ENCODE data around the gene ACAN.

ACAN gene

GRCh38 chr15:88881775-88882174, 78.5 kb downstream of the ACAN start:
- H3K4me1 ChIP-seq (ENCODE audit: control extremely low read depth in 1 of 4, control insufficient read depth in 4 of 4, insufficient read depth in 4 of 4, low read length in 3 of 4), result no peaks in the 10 kb centered on the region
- ChIA-PET CTCF (interaction anchor here (3.2 kb wide), 1 partner anchor 10 kb away, joined by 13 read pairs; no protein-coding TSS in a partner anchor), POLR2A (no interaction called here)
- no peak for DNase-seq
- H3K9me3 ChIP-seq (ENCODE audit: control extremely low read depth in 1 of 5, control insufficient read depth in 4 of 5, insufficient read depth in 2 of 5, low read depth in 1 of 5, low read length in 4 of 5), result no peaks in the 10 kb centered on the region
- no peaks in the 10 kb centered on the region for H3K27me3 ChIP-seq (replicated peaks in 2 of 5; ENCODE audit: control insufficient read depth in 4 of 5, insufficient read depth in 5 of 5, low read length in 4 of 5)
- H3K27ac ChIP-seq (ENCODE audit: insufficient read depth in 1 of 2, low read depth in 1 of 2, low read length in 2 of 2, poor library complexity in 1 of 2, severe bottlenecking in 2 of 2), result no peak overlapping the region
- no peak overlapping the region for H3K4me3 ChIP-seq (ENCODE audit: control insufficient read depth in 1 of 7, extremely low read depth in 1 of 7, insufficient read depth in 4 of 7, low read depth in 2 of 7, low read length in 6 of 7)
- 87% methylated on average over 3 of the region's 3 CpGs for WGBS (ENCODE audit: insufficient coverage)
- H3K36me3 ChIP-seq (ENCODE audit: control insufficient read depth in 4 of 4, insufficient read depth in 4 of 4, low read length in 3 of 4), result peaks cover 0 to 2% (median under 1%) of the 10 kb centered on the region in 4 experiments

- ChIA-PET CTCF (interaction anchor here (0.8 to 3.2 kb wide), 4 partner anchors 8 to 13 kb away, joined by 3 to 13 read pairs (median 5); no protein-coding TSS in a partner anchor), POLR2A (no interaction called here)
- Histone ChIP-seq H3K27me3 (replicated peaks in 2 of 5; ENCODE audit: control insufficient read depth in 4 of 5, insufficient read depth in 5 of 5, low read length in 4 of 5) (no peaks in the 10 kb centered on the region), H3K4me3 (ENCODE audit: control insufficient read depth in 1 of 7, extremely low read depth in 1 of 7, insufficient read depth in 4 of 7, low read depth in 2 of 7, low read length in 6 of 7) (no peak overlapping the region), H3K27ac (ENCODE audit: insufficient read depth in 1 of 2, low read depth in 1 of 2, low read length in 2 of 2, poor library complexity in 1 of 2, severe bottlenecking in 2 of 2) (no peak overlapping the region), H3K36me3 (ENCODE audit: control insufficient read depth in 4 of 4, insufficient read depth in 4 of 4, low read length in 3 of 4) (peaks cover 0 to 2% (median under 1%) of the 10 kb centered on the region in 4 experiments), H3K9me3 (ENCODE audit: control extremely low read depth in 1 of 5, control insufficient read depth in 4 of 5, insufficient read depth in 2 of 5, low read depth in 1 of 5, low read length in 4 of 5) (no peaks in the 10 kb centered on the region), H3K4me1 (ENCODE audit: control extremely low read depth in 1 of 4, control insufficient read depth in 4 of 4, insufficient read depth in 4 of 4, low read length in 3 of 4) (no peaks in the 10 kb centered on the region)
- WGBS (ENCODE audit: insufficient coverage), result 96% methylated on average over 2 of the region's 4 CpGs
- no peak for DNase-seq
Measured at GRCh38 chr15:88882785-88883184, 79.5 kb downstream of the ACAN start.

GRCh38 chr15:88887068-88887580, 83.9 kb downstream of the ACAN start:
- Histone ChIP-seq H3K9me3 (ENCODE audit: control extremely low read depth in 1 of 5, control insufficient read depth in 4 of 5, insufficient read depth in 2 of 5, low read depth in 1 of 5, low read length in 4 of 5) (no peaks in the 10 kb centered on the region), H3K36me3 (ENCODE audit: control insufficient read depth in 4 of 4, insufficient read depth in 4 of 4, low read length in 3 of 4) (peaks cover 0 to 2% (median 0%) of the 10 kb centered on the region in 4 experiments), H3K27ac (ENCODE audit: insufficient read depth in 1 of 2, low read depth in 1 of 2, low read length in 2 of 2, poor library complexity in 1 of 2, severe bottlenecking in 2 of 2) (no peak overlapping the region), H3K27me3 (replicated peaks in 2 of 5; ENCODE audit: control insufficient read depth in 4 of 5, insufficient read depth in 5 of 5, low read length in 4 of 5) (no peaks in the 10 kb centered on the region), H3K4me3 (ENCODE audit: control insufficient read depth in 1 of 7, extremely low read depth in 1 of 7, insufficient read depth in 4 of 7, low read depth in 2 of 7, low read length in 6 of 7) (no peak overlapping the region), H3K4me1 (ENCODE audit: control extremely low read depth in 1 of 4, control insufficient read depth in 4 of 4, insufficient read depth in 4 of 4, low read length in 3 of 4) (no peaks in the 10 kb centered on the region)
- POLR2A ChIA-PET, result no interaction called here
- no peak for DNase-seq
- CTCF ChIA-PET, result interaction anchor here (0.7 kb wide), 1 partner anchor 8 kb away, joined by 3 read pairs; no protein-coding TSS in a partner anchor
- WGBS (ENCODE audit: insufficient coverage), result 97% methylated on average over 18 of the region's 18 CpGs

GRCh38 chr15:88888719-88889118, 85.5 kb downstream of the ACAN start:
- CTCF ChIA-PET, result interaction anchor here (0.9 kb wide), 1 partner anchor 15 kb away, joined by 5 read pairs; no protein-coding TSS in a partner anchor

GRCh38 chr15:88890495-88890894, 87.3 kb downstream of the ACAN start:
- POLR2A ChIA-PET, result no interaction called here

More at GRCh38 chr15:88888719-88889118, 85.5 kb downstream of the ACAN start:
- POLR2A ChIA-PET, result no interaction called here
- Histone ChIP-seq H3K9me3 (ENCODE audit: control extremely low read depth in 1 of 5, control insufficient read depth in 4 of 5, insufficient read depth in 2 of 5, low read depth in 1 of 5, low read length in 4 of 5) (no peaks in the 10 kb centered on the region), H3K27ac (ENCODE audit: insufficient read depth in 1 of 2, low read depth in 1 of 2, low read length in 2 of 2, poor library complexity in 1 of 2, severe bottlenecking in 2 of 2) (no peak overlapping the region), H3K4me1 (ENCODE audit: control extremely low read depth in 1 of 4, control insufficient read depth in 4 of 4, insufficient read depth in 4 of 4, low read length in 3 of 4) (no peaks in the 10 kb centered on the region), H3K4me3 (ENCODE audit: control insufficient read depth in 1 of 7, extremely low read depth in 1 of 7, insufficient read depth in 4 of 7, low read depth in 2 of 7, low read length in 6 of 7) (no peak overlapping the region), H3K36me3 (ENCODE audit: control insufficient read depth in 4 of 4, insufficient read depth in 4 of 4, low read length in 3 of 4) (peaks cover 0 to 2% (median 0%) of the 10 kb centered on the region in 4 experiments), H3K27me3 (replicated peaks in 2 of 5; ENCODE audit: control insufficient read depth in 4 of 5, insufficient read depth in 5 of 5, low read length in 4 of 5) (no peaks in the 10 kb centered on the region)
- no peak for DNase-seq
- WGBS (ENCODE audit: insufficient coverage), result 100% methylated on average over 2 of the region's 5 CpGs

GRCh38 chr15:88891540-88892254, 88.5 kb downstream of the ACAN start:
- Histone ChIP-seq H3K4me3 (ENCODE audit: control insufficient read depth in 1 of 7, extremely low read depth in 1 of 7, insufficient read depth in 4 of 7, low read depth in 2 of 7, low read length in 6 of 7) (no peak overlapping the region), H3K27ac (ENCODE audit: insufficient read depth in 1 of 2, low read depth in 1 of 2, low read length in 2 of 2, poor library complexity in 1 of 2, severe bottlenecking in 2 of 2) (no peak overlapping the region), H3K4me1 (ENCODE audit: control extremely low read depth in 1 of 4, control insufficient read depth in 4 of 4, insufficient read depth in 4 of 4, low read length in 3 of 4) (peaks cover 0 to 22% (median 15%) of the 10 kb centered on the region in 4 experiments), H3K9me3 (ENCODE audit: control extremely low read depth in 1 of 5, control insufficient read depth in 4 of 5, insufficient read depth in 2 of 5, low read depth in 1 of 5, low read length in 4 of 5) (no peaks in the 10 kb centered on the region), H3K27me3 (replicated peaks in 2 of 5; ENCODE audit: control insufficient read depth in 4 of 5, insufficient read depth in 5 of 5, low read length in 4 of 5) (peaks cover 2 to 19% (median 8%) of the 10 kb centered on the region in 5 experiments), H3K36me3 (ENCODE audit: control insufficient read depth in 4 of 4, insufficient read depth in 4 of 4, low read length in 3 of 4) (no peaks in the 10 kb centered on the region)
- 88% methylated on average over 6 of the region's 7 CpGs for WGBS (ENCODE audit: insufficient coverage)
- no peak for DNase-seq
- ChIA-PET POLR2A (no interaction called here), CTCF (interaction anchor here (0.7 to 2.6 kb wide), 8 partner anchors 10 to 287 kb away, joined by 3 to 15 read pairs (median 4); no protein-coding TSS in a partner anchor)

More at GRCh38 chr15:88890495-88890894, 87.3 kb downstream of the ACAN start:
- H3K9me3 ChIP-seq (ENCODE audit: control extremely low read depth in 1 of 5, control insufficient read depth in 4 of 5, insufficient read depth in 2 of 5, low read depth in 1 of 5, low read length in 4 of 5), result no peaks in the 10 kb centered on the region
- WGBS (ENCODE audit: insufficient coverage), result 98% methylated on average over 4 of the region's 4 CpGs
- H3K27ac ChIP-seq (ENCODE audit: insufficient read depth in 1 of 2, low read depth in 1 of 2, low read length in 2 of 2, poor library complexity in 1 of 2, severe bottlenecking in 2 of 2), result no peak overlapping the region
- no peak for DNase-seq
- no peak overlapping the region for H3K4me3 ChIP-seq (ENCODE audit: control insufficient read depth in 1 of 7, extremely low read depth in 1 of 7, insufficient read depth in 4 of 7, low read depth in 2 of 7, low read length in 6 of 7)
- CTCF ChIA-PET, result interaction anchor here (0.7 to 2.5 kb wide), 5 partner anchors 11 to 168 kb away, joined by 3 to 15 read pairs (median 4); no protein-coding TSS in a partner anchor
- no peaks in the 10 kb centered on the region for H3K36me3 ChIP-seq (ENCODE audit: control insufficient read depth in 4 of 4, insufficient read depth in 4 of 4, low read length in 3 of 4)
- H3K27me3 ChIP-seq (replicated peaks in 2 of 5; ENCODE audit: control insufficient read depth in 4 of 5, insufficient read depth in 5 of 5, low read length in 4 of 5), result peaks cover 2 to 16% (median 6%) of the 10 kb centered on the region in 5 experiments
- peaks cover 0 to 16% (median 12%) of the 10 kb centered on the region in 4 experiments for H3K4me1 ChIP-seq (ENCODE audit: control extremely low read depth in 1 of 4, control insufficient read depth in 4 of 4, insufficient read depth in 4 of 4, low read length in 3 of 4)

- peaks cover 0 to 35% (median 28%) of the 10 kb centered on the region in 4 experiments for H3K4me1 ChIP-seq (ENCODE audit: control extremely low read depth in 1 of 4, control insufficient read depth in 4 of 4, insufficient read depth in 4 of 4, low read length in 3 of 4)
- peak; percentile 49 to 66 (median 65) for DNase-seq
- no peaks in the 10 kb centered on the region for H3K9me3 ChIP-seq (ENCODE audit: control extremely low read depth in 1 of 5, control insufficient read depth in 4 of 5, insufficient read depth in 2 of 5, low read depth in 1 of 5, low read length in 4 of 5)
- H3K27me3 ChIP-seq (replicated peaks in 2 of 5; ENCODE audit: control insufficient read depth in 4 of 5, insufficient read depth in 5 of 5, low read length in 4 of 5), result peaks cover 2 to 19% (median 8%) of the 10 kb centered on the region in 5 experiments
- WGBS (ENCODE audit: insufficient coverage), result under 1% methylated on average over 22 of the region's 23 CpGs
- no peak overlapping the region for H3K27ac ChIP-seq (ENCODE audit: insufficient read depth in 1 of 2, low read depth in 1 of 2, low read length in 2 of 2, poor library complexity in 1 of 2, severe bottlenecking in 2 of 2)
- CTCF ChIA-PET, result interaction anchor here (1.3 kb wide), 1 partner anchor 18 kb away, joined by 4 read pairs; no protein-coding TSS in a partner anchor
- H3K36me3 ChIP-seq (ENCODE audit: control insufficient read depth in 4 of 4, insufficient read depth in 4 of 4, low read length in 3 of 4), result peaks cover 0 to 2% (median 1%) of the 10 kb centered on the region in 4 experiments
- H3K4me3 ChIP-seq (ENCODE audit: control insufficient read depth in 1 of 7, extremely low read depth in 1 of 7, insufficient read depth in 4 of 7, low read depth in 2 of 7, low read length in 6 of 7), result peak overlapping the region in 5 of 7 experiments; percentile 43 to 79 (median 67)
- POLR2A ChIA-PET, result no interaction called here
Measured at GRCh38 chr15:88894348-88894818, 91.1 kb downstream of the ACAN start.

All from common myeloid progenitor, CD34-positive (primary cell).